Measurements from ENCODE around the gene TMEM120B.

The TMEM120B gene

DNA sequence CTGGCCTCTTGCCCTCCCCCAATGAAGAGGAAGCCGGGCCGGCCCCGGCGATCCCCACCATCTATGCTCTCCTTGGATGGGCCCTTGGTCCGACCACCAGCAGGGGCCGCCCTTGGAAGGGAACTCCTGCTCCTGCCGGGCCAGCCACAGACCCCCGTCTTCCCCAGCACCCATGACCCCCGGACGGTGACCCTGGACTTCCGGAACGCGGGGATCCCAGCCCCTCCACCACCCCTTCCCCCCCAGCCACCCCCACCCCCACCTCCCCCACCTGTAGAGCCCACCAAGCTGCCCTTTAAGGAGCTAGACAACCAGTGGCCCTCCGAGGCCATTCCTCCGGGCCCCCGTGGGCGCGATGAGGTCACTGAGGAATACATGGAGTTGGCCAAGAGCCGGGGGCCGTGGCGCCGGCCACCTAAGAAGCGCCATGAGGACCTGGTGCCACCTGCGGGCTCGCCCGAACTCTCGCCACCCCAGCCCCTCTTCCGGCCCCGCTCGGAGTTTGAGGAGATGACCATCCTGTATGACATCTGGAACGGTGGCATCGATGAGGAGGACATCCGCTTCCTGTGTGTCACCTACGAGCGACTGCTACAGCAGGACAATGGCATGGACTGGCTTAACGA is 110.7 kb downstream of the TMEM120B start:
- no peak for DNase-seq

DNA sequence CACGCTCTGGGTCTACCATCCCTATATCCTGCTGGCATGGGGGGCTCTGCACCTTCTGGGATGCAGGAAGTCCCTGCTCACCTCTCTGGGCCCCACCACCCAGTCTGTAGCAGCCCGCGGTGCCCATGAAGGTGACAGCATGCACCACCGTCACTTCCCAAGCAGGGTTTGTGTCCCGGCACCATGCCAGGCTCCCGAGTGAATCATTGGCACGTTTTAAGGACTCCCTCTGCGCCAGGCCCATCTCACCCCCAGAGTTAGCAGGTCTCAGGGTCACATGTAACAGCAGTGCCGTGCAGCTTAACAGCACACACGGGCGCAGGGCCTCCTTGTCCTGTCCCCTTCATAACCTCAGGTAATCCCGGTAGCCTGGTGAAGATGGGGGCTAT is 111.2 kb downstream of the TMEM120B start:
- DNase-seq = no peak

DNA sequence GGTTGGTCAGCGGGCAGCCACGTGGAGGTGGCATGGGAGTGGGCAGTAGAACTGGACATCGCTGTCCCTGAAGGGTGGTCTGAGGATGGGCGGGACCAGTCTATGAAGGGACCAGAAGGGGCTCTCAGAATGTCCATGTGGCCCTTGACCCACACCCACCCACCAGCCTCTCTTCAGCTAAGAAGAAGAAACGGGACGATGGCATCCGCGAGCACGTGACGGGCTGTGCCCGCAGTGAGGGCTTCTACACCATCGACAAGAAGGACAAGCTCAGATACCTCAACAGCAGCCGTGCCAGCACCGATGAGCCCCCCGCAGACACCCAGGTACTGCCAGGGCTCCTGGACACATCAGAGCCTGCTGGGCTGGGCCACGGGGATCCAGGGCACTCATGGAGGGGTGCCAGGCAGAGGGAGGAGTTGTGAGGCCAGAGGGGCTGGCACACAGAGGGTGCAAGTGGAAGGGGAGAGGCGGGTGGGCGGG is 112.5 kb downstream of the TMEM120B start:
- no peak for DNase-seq

DNA sequence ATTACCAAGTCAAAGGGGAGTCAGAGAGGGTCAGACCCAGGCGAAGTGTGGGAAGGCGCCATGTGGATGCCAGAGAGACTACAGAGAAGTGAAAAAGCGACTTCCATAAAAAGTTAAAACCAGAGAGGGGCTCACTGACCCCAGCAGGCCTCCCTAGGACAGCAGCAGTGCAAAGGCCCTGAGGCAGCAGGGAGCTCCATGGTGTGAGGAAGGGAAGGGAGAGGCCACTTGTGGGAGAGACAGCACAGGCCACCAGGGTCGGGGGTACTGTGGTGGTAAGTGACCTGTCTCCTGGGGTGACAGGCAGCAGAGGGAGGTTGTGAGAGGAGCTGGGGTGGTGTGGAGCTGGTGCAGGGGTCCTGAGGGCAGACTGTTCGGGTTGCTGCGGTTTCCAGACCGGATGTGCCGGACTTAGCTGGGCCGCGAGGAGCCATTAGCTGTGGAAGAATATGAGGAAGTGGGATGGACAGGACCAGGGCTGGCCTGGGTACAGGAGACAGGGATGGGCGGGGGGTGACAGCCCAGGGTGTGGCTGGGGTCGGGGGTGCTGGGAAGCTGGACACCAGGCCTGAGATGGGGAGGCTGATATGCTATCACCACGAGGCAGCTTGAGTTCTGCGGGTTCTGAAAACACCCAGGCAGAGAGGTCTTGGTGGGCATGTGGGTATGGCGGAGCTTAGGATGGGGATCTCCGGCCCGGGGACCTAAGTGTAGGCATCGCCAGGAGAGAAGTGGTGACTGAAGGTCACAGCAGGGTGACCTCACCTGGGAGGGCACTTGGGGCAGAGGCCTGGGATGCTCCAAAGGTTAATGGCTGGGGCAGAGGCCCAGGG is 114.0 kb downstream of the TMEM120B start:
- no peak for DNase-seq

DNA sequence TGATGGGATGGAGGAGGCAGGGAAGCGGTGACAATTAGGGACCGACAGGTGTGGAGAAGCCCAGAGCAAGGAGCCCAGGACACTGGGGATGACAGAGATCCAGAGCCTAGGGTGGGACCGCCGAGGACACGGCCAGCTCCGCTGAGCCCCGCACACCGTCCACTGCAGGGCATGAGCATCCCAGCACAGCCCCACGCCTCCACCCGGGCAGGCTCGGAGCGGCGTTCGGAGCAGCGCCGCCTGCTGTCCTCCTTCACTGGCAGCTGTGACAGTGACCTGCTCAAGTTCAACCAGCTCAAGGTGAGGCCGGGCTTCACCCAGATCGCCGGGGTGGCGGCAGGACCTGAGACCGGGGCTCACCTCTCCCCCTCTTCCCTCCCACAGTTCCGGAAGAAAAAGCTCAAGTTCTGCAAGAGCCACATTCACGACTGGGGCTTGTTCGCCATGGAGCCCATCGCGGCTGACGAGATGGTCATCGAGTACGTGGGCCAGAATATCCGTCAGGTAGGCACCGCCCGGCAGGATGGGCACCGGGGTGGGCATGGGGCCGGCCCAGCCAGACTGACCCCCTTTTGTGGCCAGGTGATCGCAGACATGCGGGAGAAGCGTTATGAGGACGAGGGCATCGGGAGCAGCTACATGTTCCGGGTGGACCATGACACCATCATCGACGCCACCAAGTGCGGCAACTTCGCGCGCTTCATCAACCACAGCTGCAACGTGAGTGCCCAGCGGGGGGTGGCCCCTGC is 115.0 kb downstream of the TMEM120B start:
- no peak for DNase-seq

DNA sequence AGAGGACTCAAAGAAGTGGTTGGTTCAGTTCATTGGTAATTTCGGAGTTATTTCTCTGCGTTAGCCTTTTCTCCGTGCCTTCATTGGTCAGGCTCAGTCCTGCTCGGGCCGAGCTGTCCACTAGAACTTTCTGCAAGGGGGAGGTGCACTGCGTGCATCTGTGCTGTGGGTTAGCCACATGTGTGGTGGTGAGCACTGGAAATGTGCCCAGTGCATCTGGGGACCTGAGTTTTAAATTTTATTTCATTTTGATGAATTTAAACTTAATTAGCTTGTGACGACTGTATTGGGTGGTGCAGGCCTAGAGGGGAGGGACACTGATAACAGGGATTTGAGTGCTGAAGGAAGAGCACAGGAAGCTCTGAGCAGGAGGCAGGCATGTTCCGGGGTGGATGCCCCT is 115.8 kb downstream of the TMEM120B start:
- DNase-seq = no peak

DNA sequence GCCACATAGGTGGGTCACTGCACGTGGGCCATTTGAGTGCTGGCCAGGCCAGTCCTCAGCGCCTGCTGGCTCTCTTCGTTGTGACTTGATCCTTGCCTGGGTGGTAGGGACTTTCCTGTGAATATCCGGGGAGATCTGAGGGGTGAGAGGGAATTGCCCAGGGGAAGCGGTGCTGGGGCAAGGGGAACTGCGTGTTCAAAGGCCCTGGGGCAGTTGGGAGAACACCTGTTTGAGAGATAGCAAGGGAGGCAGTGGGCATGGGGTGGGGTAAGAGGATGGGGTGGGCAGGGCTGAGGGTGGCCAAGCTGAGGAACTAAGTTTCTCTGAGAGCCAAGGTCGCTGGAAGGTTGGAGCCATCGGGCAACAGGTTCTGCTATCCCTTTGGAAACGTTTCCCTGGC is 116.3 kb downstream of the TMEM120B start:
- no peak for DNase-seq

DNA sequence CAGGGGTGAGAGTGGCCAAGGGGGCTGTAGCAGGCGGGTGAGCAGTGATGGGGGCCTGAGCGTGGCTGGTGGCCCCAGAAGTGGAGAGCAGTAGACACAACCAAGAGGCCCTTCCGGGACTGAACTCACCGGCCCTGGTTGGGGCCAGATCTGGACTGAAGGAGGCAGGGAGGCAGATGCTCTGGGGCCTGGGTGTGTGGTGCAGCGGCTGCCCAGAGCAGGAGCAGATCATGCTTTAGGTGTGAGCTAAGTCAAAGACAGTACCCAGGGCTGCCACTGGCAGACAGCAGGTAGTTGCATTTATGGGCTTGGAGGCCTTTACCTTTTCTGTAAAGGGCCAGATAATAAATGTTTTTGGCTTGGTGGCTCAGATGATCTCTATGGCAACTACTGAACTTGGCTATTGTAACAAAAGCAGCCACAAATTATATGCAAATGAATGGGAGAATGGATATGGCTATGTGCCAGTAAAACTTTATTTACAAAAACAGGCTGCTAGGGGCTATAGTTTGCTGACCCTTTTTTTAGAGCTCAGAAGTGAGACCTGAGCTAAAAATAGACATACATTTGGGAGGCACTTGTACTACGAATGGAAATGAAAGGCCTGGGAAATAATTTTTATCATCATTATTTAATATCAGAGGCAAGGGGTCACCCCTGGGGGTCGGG is 116.8 kb downstream of the TMEM120B start:
- DNase-seq = no peak

DNA sequence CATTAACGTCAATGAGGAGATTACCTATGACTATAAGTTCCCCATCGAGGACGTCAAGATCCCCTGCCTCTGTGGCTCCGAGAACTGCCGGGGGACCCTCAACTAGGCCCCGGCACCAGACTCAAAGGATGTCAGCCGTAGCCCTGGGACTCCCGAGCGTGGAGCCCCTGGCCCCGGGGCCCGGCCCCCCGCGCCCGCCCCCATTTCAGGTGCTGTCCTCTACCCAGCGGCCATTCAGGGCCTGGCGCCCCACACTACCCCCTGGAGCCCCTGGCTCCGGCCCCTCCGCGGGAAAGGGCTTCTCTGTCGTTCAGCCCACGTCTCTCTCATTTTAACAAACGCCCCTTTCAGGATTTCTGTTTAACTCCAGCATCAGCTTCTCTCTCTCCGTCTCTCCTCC is 117.6 kb downstream of the TMEM120B start:
- no peak for DNase-seq

DNA sequence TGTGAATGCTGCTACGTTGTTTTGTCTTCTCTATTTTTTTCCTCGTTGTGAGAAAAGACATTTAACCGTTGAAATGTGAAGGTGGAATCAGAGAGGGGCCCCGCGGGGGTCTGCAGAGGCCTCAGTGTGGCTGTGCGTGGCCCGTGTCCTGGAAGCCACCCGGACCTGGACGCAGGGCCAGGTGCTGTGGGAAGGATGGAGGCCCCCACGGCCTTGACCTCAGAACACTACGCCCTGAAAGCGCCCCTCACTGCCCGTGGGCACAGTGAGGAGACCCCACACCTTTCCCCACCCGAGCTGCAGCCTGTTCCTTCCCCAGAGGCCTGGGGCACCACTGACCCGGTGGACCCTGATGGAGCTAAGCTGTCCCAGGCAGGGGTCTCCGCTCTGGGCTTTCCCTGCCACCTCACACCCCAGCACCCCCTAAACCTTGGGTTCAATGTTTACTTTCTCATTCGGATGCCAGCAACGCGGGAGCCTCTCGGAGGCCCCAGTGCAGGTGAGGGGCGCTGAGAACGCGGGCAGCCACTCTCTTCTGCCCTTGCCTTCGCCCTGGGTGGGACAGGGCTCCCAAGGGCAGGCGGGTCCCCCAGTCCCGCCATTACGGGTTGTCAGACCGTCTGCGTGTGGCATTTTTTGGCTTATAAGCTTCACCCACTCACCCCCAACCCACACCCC is 118.2 kb downstream of the TMEM120B start:
- DNase-seq = no peak

Data from bone marrow (tissue), 2 donors.